HepG2 (cell line): ENCODE results near the gene HCFC1R1. TPM values are rescaled to one million over a fixed set of nuclear protein-coding genes. Genes with fewer than 3 reads are reported as not detected.

ENCODE experiments used
- ATAC-seq: fragments of 200-7000 bp; cut with Tn5 transposase; 3 replicates; pipeline ENCODE4 v1.9.1; 2020; ENCODE audit warnings: mild to moderate bottlenecking, moderate library complexity
- BruUV-seq: library from RNA; stranded (reverse); fragments of 400-500 nt; replicated peaks from 2 replicates; lab custom pipeline; 2021; lab: Mats Ljungman, UMichigan
- CTCF ChIA-PET: fragments of 300-600 bp; formaldehyde crosslinking; extraction: SDS; loops from one replicate; lab custom pipeline; 2021; ENCODE audit warnings: low total read pairs, inconsistent platforms, low intra/inter-chr PET ratio; lab: Yijun Ruan, JAX
- POLR2A ChIA-PET: fragments of 350-600 bp; sonication (Branson Sonifier 250); formaldehyde crosslinking; loops from one replicate; lab custom pipeline; 2020; ENCODE audit warnings: antibody characterized with exemption, inconsistent platforms; lab: Yijun Ruan, JAX
- DNase-seq: peaks from one replicate; pipeline ENCODE4 v3.0.0-alpha.2; 2015; ENCODE audit warnings: low spot score
- FAIRE-seq: peaks from 3 replicates; lab custom pipeline; 2011; peaks lifted over from hg19 to GRCh38; lab: Jason Lieb, UNC
- H2AFZ ChIP-seq: one replicate; pipeline ENCODE4 v1.6.1; 2011; ENCODE audit warnings: low read length, inconsistent platforms
- H3K27ac ChIP-seq: fragments of 300-600 bp; 3 replicates; pipeline ENCODE4 v1.8.0; 2011; ENCODE audit warnings: mixed run types, mild to moderate bottlenecking, mixed read lengths, low read length, inconsistent platforms; ENCODE audit not compliant: insufficient read depth; ENCODE audit errors: extremely low read length
- H3K27me3 ChIP-seq, 2 experiments: fragments of 200-600 bp in 1 of 2; 2 replicates in 1 of 2; 3 replicates in 1 of 2; pipeline versions ENCODE4 v1.6.0 to v1.8.0; 2011; ENCODE audit warnings: low read length in 2 of 2, mild to moderate bottlenecking in 2 of 2, moderate library complexity in 2 of 2, inconsistent platforms in 1 of 2; ENCODE audit not compliant: insufficient read depth in 2 of 2, control insufficient read depth in 1 of 2
- H3K36me3 ChIP-seq, 2 experiments: fragments of 200-600 bp in 1 of 2; replicated peaks in 1 of 2; 2 replicates in 1 of 2; 3 replicates in 1 of 2; pipeline versions ENCODE4 v1.5.1 to v1.8.0; 2011; ENCODE audit warnings: low read length in 2 of 2, inconsistent platforms in 1 of 2; ENCODE audit not compliant: insufficient read depth in 2 of 2, control insufficient read depth in 1 of 2
- H3K4me1 ChIP-seq: 2 replicates; pipeline ENCODE4 v1.5.1; 2012; ENCODE audit warnings: low read length, inconsistent platforms; ENCODE audit not compliant: insufficient read depth
- H3K4me2 ChIP-seq: 2 replicates; pipeline ENCODE4 v1.6.0; 2011; ENCODE audit warnings: low read depth, low read length, inconsistent platforms
- H3K4me3 ChIP-seq, 3 experiments: fragments of 200-600 bp in 1 of 3; sonication (generic), shearing (Covaris generic) in 1 of 3; replicated peaks in 1 of 3; 2 replicates each; pipeline ENCODE4 v1.5.1; 2011 to 2016; ENCODE audit warnings: low read length in 3 of 3, inconsistent platforms in 2 of 3, low read depth in 2 of 3, mild to moderate bottlenecking in 2 of 3, control low read depth in 1 of 3, mixed read lengths in 1 of 3; ENCODE audit not compliant: insufficient read depth in 1 of 3
- H3K79me2 ChIP-seq: one replicate; pipeline ENCODE4 v1.6.1; 2011; ENCODE audit warnings: low read length, inconsistent platforms; ENCODE audit not compliant: insufficient read depth
- H3K9ac ChIP-seq: 2 replicates; pipeline ENCODE4 v1.6.0; 2011; ENCODE audit warnings: mild to moderate bottlenecking, low read depth, low read length, inconsistent platforms; ENCODE audit not compliant: insufficient read depth
- H3K9me3 ChIP-seq: 2 replicates; pipeline ENCODE4 v1.5.1; 2012; ENCODE audit warnings: mild to moderate bottlenecking, low read length
- H4K20me1 ChIP-seq: 2 replicates; pipeline ENCODE4 v1.6.0; 2011; ENCODE audit warnings: inconsistent platforms, mild to moderate bottlenecking, low read length, moderate library complexity; ENCODE audit not compliant: insufficient read depth
- AGO2 ChIP-seq: fragments of 200-400 bp; formaldehyde crosslinking; optimal IDR thresholded peaks from 2 replicates; pipeline ENCODE3; 2017; ENCODE audit warnings: mild to moderate bottlenecking, low read depth, low read length, moderate library complexity
- ARNTL ChIP-seq: sonication (generic); formaldehyde crosslinking; IDR thresholded peaks from 2 replicates; pipeline ENCODE4 v1.4.0; 2020; ENCODE audit warnings: mild to moderate bottlenecking, missing genetic modification reagents
- JUNB ChIP-seq: sonication (generic); formaldehyde crosslinking; IDR thresholded peaks from 2 replicates; pipeline ENCODE4 v1.8.0; 2022; ENCODE audit warnings: missing genetic modification reagents, mild to moderate bottlenecking, borderline replicate concordance
- ZBTB33 ChIP-seq: sonication (generic); formaldehyde crosslinking; IDR thresholded peaks from 2 replicates; pipeline ENCODE4 v1.4.0; 2020; ENCODE audit warnings: missing genetic modification reagents
- ZNF335 ChIP-seq: sonication (generic); formaldehyde crosslinking; IDR thresholded peaks from 2 replicates; pipeline ENCODE4 v1.4.0; 2020; ENCODE audit warnings: missing genetic modification reagents
- ZNF576 ChIP-seq: sonication (generic); formaldehyde crosslinking; IDR thresholded peaks from 2 replicates; pipeline ENCODE4 v1.4.0; 2020; ENCODE audit warnings: mild to moderate bottlenecking, missing genetic modification reagents
- ZNF616 ChIP-seq: sonication (generic); formaldehyde crosslinking; IDR thresholded peaks from 2 replicates; pipeline ENCODE4 v1.5.0; 2020; ENCODE audit warnings: low read depth, mild to moderate bottlenecking, missing genetic modification reagents
- WGBS: methylation state at CpG from one replicate; pipeline ENCODE4 v1.1.6; 2017; ENCODE audit warnings: low lambda C conversion rate; 5-methylcytosine and 5-hydroxymethylcytosine counted together
- in situ Hi-C: cut with HindIII; loops from 2 replicates; pipeline ENCODE4 v1.10.0; 2017; ENCODE audit warnings: low pct_unique_long_range_greater_than_20kb; ENCODE audit not compliant: extremely low pct_ligation_motif_present
- intact Hi-C: fragments of 100-400 bp; cut with micrococcal nuclease; formaldehyde crosslinking; loops from one replicate; pipeline ENCODE4 v1.10.0; 2022; ENCODE audit not compliant: unreplicated experiment
- polyA plus RNA-seq, 8 experiments: library from polyadenylated mRNA; depleted of rRNA in 3 of 8; stranded (reverse) in 7 of 8; unstranded in 1 of 8; fragments of >200 nt; fragmentation: Illumina TruSeq in 4 of 8; extraction: Trizol in 4 of 8; gene quantifications; 2 replicates each; pipeline versions ENCODE4 v1.2.1 to v1.2.3, GENCODE V29; 2011 to 2016; ENCODE audit warnings: low read depth in 4 of 8, missing spikeins in 1 of 8, mixed read lengths in 1 of 8; ENCODE audit not compliant: insufficient read depth in 1 of 8
- total RNA-seq, 5 experiments: library from RNA; depleted of rRNA; stranded (reverse); fragments of >200 nt; fragmentation: Illumina TruSeq; extraction: Trizol; gene quantifications; 2 replicates each; pipeline ENCODE4 v1.2.3, GENCODE V29; 2016; ENCODE audit warnings: low read depth in 1 of 5
- TF ChIP-seq, protein P1 (sequence below): sonication (generic); formaldehyde crosslinking; conservative IDR thresholded peaks from 2 replicates; pipeline ENCODE4 v1.4.0; 2020; ENCODE audit warnings: missing genetic modification reagents

Gene HCFC1R1
- total and polyA plus RNA-seq, 2 of the 13 experiments (the other 11 are each of a cell fraction or from before 2014, with no cell fraction given), result 13.8 to 16.1 TPM

DNA sequence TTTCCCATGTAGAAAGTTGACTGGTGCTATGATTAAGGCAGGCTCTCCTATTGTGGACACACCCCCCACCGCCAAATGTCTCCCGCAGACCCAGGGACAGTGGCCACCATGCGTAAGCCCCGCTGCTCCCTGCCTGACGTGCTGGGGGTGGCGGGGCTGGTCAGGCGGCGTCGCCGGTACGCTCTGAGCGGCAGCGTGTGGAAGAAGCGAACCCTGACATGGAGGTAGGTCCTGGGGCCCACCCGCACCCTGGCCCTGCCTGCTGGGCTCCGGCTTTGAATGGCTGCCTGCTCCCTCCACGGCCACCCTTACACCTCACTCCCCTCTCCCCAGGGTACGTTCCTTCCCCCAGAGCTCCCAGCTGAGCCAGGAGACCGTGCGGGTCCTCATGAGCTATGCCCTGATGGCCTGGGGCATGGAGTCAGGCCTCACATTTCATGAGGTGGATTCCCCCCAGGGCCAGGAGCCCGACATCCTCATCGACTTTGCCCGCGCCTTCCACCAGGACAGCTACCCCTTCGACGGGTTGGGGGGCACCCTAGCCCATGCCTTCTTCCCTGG lies 26.3 kb upstream of the HCFC1R1 start:
- CTCF ChIA-PET, result no interaction called here
- no peak for ATAC-seq
- no peak overlapping the region for H3K27ac ChIP-seq
- DNase-seq, result no peak
- no peaks in the 10 kb centered on the region for H3K79me2 ChIP-seq
- no peaks in the 10 kb centered on the region for H3K36me3 ChIP-seq
- H3K4me3 ChIP-seq, result no peak overlapping the region
- H3K4me2 ChIP-seq, result no peak overlapping the region
- no peak overlapping the region for H2AFZ ChIP-seq
- intact Hi-C loops, result no loop called here
- peaks cover 10 to 58% of the 10 kb centered on the region in 2 experiments for H3K27me3 ChIP-seq
- BruUV-seq, result no TSS peak
- H3K9me3 ChIP-seq, result no peaks in the 10 kb centered on the region
- in situ Hi-C loops, result no loop called here
- WGBS, result 59% methylated on average over 12 of the region's 26 CpGs
- no peak overlapping the region for H3K9ac ChIP-seq
- TF ChIP-seq ZBTB33 (peak; percentile 9; the same call in 1 of the 2 replicates), ZNF616 (CRISPR knock-in tag) (no peak), AGO2 (peak; percentile 19), JUNB (CRISPR knock-in tag) (no peak)
- TF ChIP-seq, all 625 proteins: peak for 2
- Histone ChIP-seq H3K4me1 (peaks cover 9% of the 10 kb centered on the region), H4K20me1 (no peaks in the 10 kb centered on the region)
- POLR2A ChIA-PET, result interaction anchor here (1.4 kb wide), 1 partner anchor 9 kb away, joined by 3 read pairs; no protein-coding TSS in a partner anchor
- no peak for FAIRE-seq

GRCh38 chr16:3047387-3047720 lies 23.6 kb upstream of the HCFC1R1 start:
- CTCF ChIA-PET, result no interaction called here
- Histone ChIP-seq H3K9ac (no peak overlapping the region), H3K4me2 (no peak overlapping the region), H3K27me3 (peaks cover 10 to 79% of the 10 kb centered on the region in 2 experiments), H4K20me1 (no peaks in the 10 kb centered on the region), H3K36me3 (no peaks in the 10 kb centered on the region), H2AFZ (no peak overlapping the region), H3K27ac (no peak overlapping the region), H3K9me3 (no peaks in the 10 kb centered on the region), H3K4me1 (peaks cover 19% of the 10 kb centered on the region), H3K79me2 (no peaks in the 10 kb centered on the region), H3K4me3 (no peak overlapping the region)
- no peak for DNase-seq
- intact Hi-C loops (no loop called here), in situ Hi-C loops (no loop called here)
- TF ChIP-seq ARNTL (CRISPR knock-in tag) (no peak), ZNF335 (CRISPR knock-in tag) (no peak), ZNF576 (no peak)
- TF ChIP-seq, protein P1, sequence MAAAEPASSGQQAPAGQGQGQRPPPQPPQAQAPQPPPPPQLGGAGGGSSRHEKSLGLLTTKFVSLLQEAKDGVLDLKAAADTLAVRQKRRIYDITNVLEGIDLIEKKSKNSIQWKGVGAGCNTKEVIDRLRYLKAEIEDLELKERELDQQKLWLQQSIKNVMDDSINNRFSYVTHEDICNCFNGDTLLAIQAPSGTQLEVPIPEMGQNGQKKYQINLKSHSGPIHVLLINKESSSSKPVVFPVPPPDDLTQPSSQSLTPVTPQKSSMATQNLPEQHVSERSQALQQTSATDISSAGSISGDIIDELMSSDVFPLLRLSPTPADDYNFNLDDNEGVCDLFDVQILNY, result no peak
- WGBS, result no CpG with 5 or more reads among the region's 13 CpGs
- POLR2A ChIA-PET, result interaction anchor here (0.9 to 1.3 kb wide), 2 partner anchors 12 to 27 kb away, joined by 3 read pairs; no protein-coding TSS in a partner anchor
- no peak for ATAC-seq
- BruUV-seq, result no TSS peak
- no peak for FAIRE-seq
